ENCODE data around the gene VOPP1.
"Not testable (repeated sequence)": the region's sequence is repeated elsewhere in the genome, so short reads cannot be mapped to it uniquely, and the experiment has no call there.

Gene VOPP1

DNA sequence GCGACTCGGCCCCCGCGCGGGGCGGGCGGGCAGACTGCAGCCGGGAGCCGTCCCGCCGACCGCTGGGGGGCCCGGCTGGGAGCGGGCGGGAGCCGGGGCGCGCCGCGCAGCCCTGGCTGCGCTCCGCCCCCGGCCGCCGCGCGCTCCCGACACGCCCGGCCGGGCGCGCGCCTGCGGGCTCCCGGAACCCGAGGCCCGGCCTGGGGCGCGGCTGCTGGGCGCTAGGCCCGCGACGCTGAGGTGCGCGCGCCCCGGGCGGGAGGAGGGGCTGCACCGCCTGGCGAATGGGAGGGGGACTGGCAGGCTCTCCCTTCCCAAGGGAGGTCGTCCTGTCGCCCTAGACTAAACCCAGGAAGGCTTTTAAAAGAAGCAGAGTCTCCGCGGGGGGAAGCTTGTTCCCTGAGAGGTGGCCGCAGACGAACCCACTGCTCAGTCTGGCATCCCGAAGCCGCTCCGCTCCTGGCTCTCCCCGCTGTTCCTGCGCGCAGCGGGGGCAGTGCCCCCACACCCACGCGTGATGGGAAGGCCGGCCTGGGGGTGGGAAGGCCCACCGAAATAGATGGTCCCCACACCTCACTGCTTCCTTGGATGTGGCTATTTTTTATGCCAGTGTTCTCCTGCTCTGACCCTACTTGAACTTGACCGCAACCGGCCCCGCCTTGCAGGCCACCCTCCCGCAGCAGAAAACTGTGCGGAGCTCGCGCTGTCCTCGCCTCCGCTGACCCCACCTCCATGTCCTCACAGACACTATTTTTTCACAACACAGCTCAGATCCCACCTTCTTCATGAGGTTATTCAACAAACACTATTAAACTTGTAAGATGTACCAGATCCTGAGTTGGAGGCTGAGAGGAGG lies at the start of gene VOPP1:
VOPP1 (minus strand) TSS at position 125 of the 856 bp plus-strand sequence. CDS start 178 bp downstream, outside the sequence.
- peak within 1 kb of the TSS; percentile 92 for H3K27ac Mint-ChIP-seq
- H3K4me3 Mint-ChIP-seq = peak within 1 kb of the TSS; percentile 91
- DNase-seq = peak; percentile 68
- no peaks in the 10 kb centered on the region for H3K27me3 Mint-ChIP-seq
- H3K4me1 Mint-ChIP-seq = peaks cover 70% of the 10 kb centered on the region
- H3K36me3 Mint-ChIP-seq = peaks cover 7% of the 10 kb centered on the region
- H3K9me3 Mint-ChIP-seq = no peaks in the 10 kb centered on the region
- CTCF ChIA-PET = interaction anchor here (0.8 to 3.0 kb wide), 3 partner anchors 8 to 38 kb away, joined by 3 to 9 read pairs (median 4); no protein-coding TSS in a partner anchor

DNA sequence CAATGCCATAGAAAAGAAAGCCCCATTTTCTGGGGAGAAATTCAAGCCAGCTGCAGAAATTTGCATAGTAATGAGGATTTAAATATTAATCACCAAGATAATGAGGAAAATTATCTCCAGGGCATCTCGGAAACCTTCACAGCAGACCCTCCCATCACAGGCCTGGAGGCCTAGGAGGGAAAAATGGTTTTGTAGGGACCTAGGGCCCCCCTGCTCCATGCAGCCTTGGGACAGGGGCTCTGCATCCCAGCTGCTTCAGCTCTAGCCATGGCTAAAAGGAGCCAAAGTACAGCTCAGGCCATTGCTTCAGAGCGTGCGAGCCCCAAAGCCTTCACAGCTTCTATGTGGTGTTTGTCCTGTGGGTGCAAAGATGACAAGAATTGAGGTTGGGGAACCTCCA lies 46.6 kb upstream of the VOPP1 start:
- Mint-ChIP-seq H3K4me3 (no peak overlapping the region), H3K36me3 (no peaks in the 10 kb centered on the region), H3K4me1 (no peaks in the 10 kb centered on the region), H3K27ac (no peak overlapping the region), H3K9me3 (peaks cover 7% of the 10 kb centered on the region), H3K27me3 (peaks cover 8% of the 10 kb centered on the region)
- DNase-seq = no peak
- CTCF ChIA-PET = no interaction called here

DNA sequence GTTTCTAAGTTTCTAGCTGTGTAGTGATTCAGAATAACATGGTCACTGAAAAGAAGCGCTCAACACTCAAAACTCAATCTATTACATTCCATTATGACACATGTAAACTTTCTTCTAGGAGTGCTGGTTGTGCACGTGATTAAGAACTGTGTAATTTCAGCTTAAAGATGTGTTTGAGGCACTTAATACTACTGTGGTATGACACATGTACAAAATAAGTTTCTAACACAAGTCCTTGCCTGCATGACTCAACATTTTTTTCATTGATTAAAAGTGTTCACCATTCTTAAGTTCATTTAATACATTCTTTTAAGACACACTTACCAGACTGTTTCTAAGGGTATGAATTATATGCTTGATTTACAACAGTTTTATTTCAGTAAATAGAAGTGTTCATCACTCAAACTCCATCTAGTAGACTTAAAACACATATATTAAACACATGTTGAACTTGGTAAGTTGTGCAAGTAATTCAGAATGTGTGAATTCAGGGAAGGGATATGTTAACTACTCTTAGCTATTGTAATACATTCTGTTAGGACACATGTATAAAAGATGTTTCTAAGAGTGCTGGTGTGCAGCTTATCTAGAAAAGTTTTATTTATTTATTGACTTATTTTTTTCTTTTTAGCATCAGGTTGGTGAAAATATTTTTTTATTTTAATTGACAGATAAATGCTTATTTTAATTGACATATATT lies 42.2 kb upstream of the VOPP1 start:
- CTCF ChIA-PET, H3K27me3 Mint-ChIP-seq, DNase-seq, H3K4me3 Mint-ChIP-seq, H3K36me3 Mint-ChIP-seq, H3K4me1 Mint-ChIP-seq, H3K9me3 Mint-ChIP-seq, H3K27ac Mint-ChIP-seq: not testable (repeated sequence)

GRCh38 chr7:55609726-55610125 lies 37.4 kb upstream of the VOPP1 start:
- H3K4me3 Mint-ChIP-seq, CTCF ChIA-PET, H3K27ac Mint-ChIP-seq, DNase-seq, H3K36me3 Mint-ChIP-seq, H3K4me1 Mint-ChIP-seq, H3K9me3 Mint-ChIP-seq, H3K27me3 Mint-ChIP-seq: not testable (repeated sequence)

GRCh38 chr7:55605661-55606060 lies 33.4 kb upstream of the VOPP1 start:
- DNase-seq, CTCF ChIA-PET, H3K4me1 Mint-ChIP-seq, H3K4me3 Mint-ChIP-seq, H3K36me3 Mint-ChIP-seq, H3K27me3 Mint-ChIP-seq, H3K9me3 Mint-ChIP-seq, H3K27ac Mint-ChIP-seq: not testable (repeated sequence)

DNA sequence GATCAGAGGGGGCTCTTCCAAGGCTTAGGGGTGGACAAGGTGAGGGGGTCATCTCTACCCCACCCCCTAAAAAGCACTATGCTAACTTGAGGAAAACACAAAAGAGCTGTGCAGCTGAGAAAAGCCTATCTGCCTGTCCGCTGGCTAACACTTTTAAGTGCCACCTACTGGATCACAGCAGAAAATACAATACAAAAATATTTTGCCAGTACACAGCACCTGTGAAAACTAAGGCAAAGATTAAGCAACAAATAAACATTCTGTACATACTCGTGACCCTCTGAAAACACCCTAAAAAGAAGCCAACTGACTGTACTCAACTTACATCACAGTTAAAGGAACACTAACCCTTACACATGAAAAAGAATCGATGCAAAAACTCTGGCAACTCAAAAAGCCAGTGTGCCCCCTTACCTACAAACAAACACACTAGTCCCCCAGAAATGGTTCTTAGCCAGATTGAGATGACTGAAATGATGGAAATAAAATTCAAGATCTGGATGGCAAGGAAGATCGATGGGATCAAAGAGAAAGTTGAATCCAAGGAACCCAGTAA lies 25.7 kb upstream of the VOPP1 start:
- CTCF ChIA-PET = interaction anchor here (0.6 to 2.1 kb wide), 8 partner anchors 10 to 180 kb away, joined by 3 to 15 read pairs (median 4); no protein-coding TSS in a partner anchor
- not testable (repeated sequence) for DNase-seq, H3K27ac Mint-ChIP-seq, H3K4me1 Mint-ChIP-seq, H3K27me3 Mint-ChIP-seq, H3K4me3 Mint-ChIP-seq, H3K9me3 Mint-ChIP-seq, H3K36me3 Mint-ChIP-seq

- not testable (repeated sequence) for H3K9me3 Mint-ChIP-seq, H3K4me3 Mint-ChIP-seq, H3K4me1 Mint-ChIP-seq, DNase-seq, H3K36me3 Mint-ChIP-seq, H3K27ac Mint-ChIP-seq
- H3K27me3 Mint-ChIP-seq = peaks cover 11% of the 10 kb centered on the region
- CTCF ChIA-PET = interaction anchor here (0.8 to 2.1 kb wide), 9 partner anchors 9 to 174 kb away, joined by 3 to 15 read pairs (median 5); no protein-coding TSS in a partner anchor
These were observed 25.0 kb upstream of the VOPP1 start for GRCh38 chr7:55597214-55597739.

GRCh38 chr7:55595511-55595910 lies 23.2 kb upstream of the VOPP1 start:
- no peak for DNase-seq
- CTCF ChIA-PET = interaction anchor here (1.2 to 1.8 kb wide), 4 partner anchors 11 to 171 kb away, joined by 3 to 8 read pairs (median 4); no protein-coding TSS in a partner anchor
- Mint-ChIP-seq H3K36me3 (no peaks in the 10 kb centered on the region), H3K4me3 (no peak overlapping the region), H3K4me1 (peaks cover 6% of the 10 kb centered on the region), H3K27me3 (peaks cover 21% of the 10 kb centered on the region), H3K27ac (no peak overlapping the region), H3K9me3 (no peaks in the 10 kb centered on the region)

DNA sequence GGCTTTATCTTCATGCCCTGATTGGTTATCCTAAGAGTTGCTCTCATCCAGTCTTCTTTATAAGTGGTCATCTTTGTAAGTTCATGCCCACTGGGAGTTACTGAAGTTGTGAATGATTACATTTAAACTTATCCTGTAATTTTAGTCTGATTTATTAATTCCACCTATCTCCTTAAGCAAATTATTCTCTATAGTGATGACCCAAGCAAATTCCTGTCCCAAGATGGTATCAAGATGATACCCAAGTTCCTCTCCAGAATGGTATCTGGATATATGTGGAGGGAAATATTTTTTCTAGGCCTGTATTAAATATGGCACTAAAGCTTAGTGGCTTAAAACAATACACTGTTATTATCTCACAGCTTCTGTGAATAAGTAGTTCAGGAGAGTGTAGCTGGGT lies 22.6 kb upstream of the VOPP1 start:
- no peak overlapping the region for H3K4me3 Mint-ChIP-seq
- peaks cover 6% of the 10 kb centered on the region for H3K4me1 Mint-ChIP-seq
- CTCF ChIA-PET = interaction anchor here (1.4 to 2.1 kb wide), 3 partner anchors 11 to 162 kb away, joined by 3 to 8 read pairs (median 6); no protein-coding TSS in a partner anchor
- H3K27ac Mint-ChIP-seq = no peak overlapping the region
- no peaks in the 10 kb centered on the region for H3K9me3 Mint-ChIP-seq
- peaks cover 25% of the 10 kb centered on the region for H3K27me3 Mint-ChIP-seq
- H3K36me3 Mint-ChIP-seq = no peaks in the 10 kb centered on the region
- no peak for DNase-seq

GRCh38 chr7:55594414-55594813 lies 22.1 kb upstream of the VOPP1 start:
- Mint-ChIP-seq H3K27ac (no peak overlapping the region), H3K36me3 (no peaks in the 10 kb centered on the region), H3K4me1 (peaks cover 6% of the 10 kb centered on the region), H3K9me3 (no peaks in the 10 kb centered on the region), H3K27me3 (peaks cover 29% of the 10 kb centered on the region), H3K4me3 (no peak overlapping the region)
- DNase-seq = no peak
- CTCF ChIA-PET = interaction anchor here (1.4 to 2.1 kb wide), 3 partner anchors 10 to 162 kb away, joined by 3 to 8 read pairs (median 6); no protein-coding TSS in a partner anchor

GRCh38 chr7:55593515-55594318 lies 21.4 kb upstream of the VOPP1 start:
- no peaks in the 10 kb centered on the region for H3K36me3 Mint-ChIP-seq
- H3K4me3 Mint-ChIP-seq = no peak overlapping the region
- H3K27ac Mint-ChIP-seq = no peak overlapping the region
- H3K27me3 Mint-ChIP-seq = peaks cover 36% of the 10 kb centered on the region
- DNase-seq = peak; percentile 77
- peaks cover 6% of the 10 kb centered on the region for H3K4me1 Mint-ChIP-seq
- CTCF ChIA-PET = interaction anchor here (0.6 to 2.1 kb wide), 14 partner anchors 10 to 481 kb away, joined by 3 to 9 read pairs (median 3); partner anchors contain the start of gene NIPSNAP2
- no peaks in the 10 kb centered on the region for H3K9me3 Mint-ChIP-seq

DNA sequence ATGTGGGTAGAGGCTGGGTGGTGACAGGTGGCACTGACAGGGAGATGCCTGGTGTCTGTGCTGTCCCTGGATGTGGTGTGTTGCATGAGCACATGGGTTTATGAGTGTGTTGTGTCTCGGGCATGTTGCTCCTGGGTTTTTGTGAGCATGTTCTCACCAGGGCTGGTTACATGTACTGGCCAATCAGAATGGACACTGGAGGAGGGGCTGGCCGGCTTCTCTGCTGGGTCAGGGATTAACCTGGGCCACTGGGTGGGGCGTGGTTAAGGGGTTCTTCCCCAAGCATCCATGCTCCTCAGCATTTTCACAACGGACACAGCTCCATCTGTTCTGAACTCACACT lies 20.8 kb upstream of the VOPP1 start:
- CTCF ChIA-PET = interaction anchor here (0.8 to 2.1 kb wide), 13 partner anchors 9 to 481 kb away, joined by 3 to 9 read pairs (median 3); partner anchors contain the start of gene NIPSNAP2
- no peak for DNase-seq
- H3K36me3 Mint-ChIP-seq = no peaks in the 10 kb centered on the region
- H3K4me3 Mint-ChIP-seq = no peak overlapping the region
- peaks cover 6% of the 10 kb centered on the region for H3K4me1 Mint-ChIP-seq
- no peaks in the 10 kb centered on the region for H3K9me3 Mint-ChIP-seq
- peaks cover 42% of the 10 kb centered on the region for H3K27me3 Mint-ChIP-seq
- H3K27ac Mint-ChIP-seq = no peak overlapping the region

DNA sequence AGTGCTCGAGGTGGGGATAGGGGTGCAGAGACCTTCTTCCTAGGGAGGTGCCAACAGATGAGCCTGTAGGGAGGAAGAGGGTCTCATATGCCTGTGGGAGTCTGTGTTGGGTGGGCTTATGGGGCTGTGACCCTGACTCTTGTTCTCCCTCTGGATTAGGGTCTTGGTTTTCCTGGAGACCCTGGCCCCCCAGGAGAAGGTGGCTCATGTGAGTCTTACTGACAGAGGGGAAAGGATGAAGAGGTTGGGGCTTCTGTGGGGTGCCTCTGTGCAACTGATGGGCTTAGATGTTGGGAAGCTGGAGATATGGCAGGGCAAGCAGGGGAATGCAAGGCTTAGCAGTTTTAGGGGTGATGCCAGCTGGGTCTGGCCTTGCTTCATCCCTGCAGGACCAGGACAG lies 20.2 kb upstream of the VOPP1 start:
- Mint-ChIP-seq H3K4me3 (no peak overlapping the region), H3K9me3 (no peaks in the 10 kb centered on the region), H3K4me1 (peaks cover 4% of the 10 kb centered on the region), H3K27me3 (peaks cover 48% of the 10 kb centered on the region), H3K36me3 (no peaks in the 10 kb centered on the region), H3K27ac (no peak overlapping the region)
- no peak for DNase-seq
- CTCF ChIA-PET = interaction anchor here (0.9 to 2.1 kb wide), 3 partner anchors 19 to 160 kb away, joined by 3 to 9 read pairs (median 8); no protein-coding TSS in a partner anchor

All from activated naive CD4-positive, alpha-beta T cell treated with anti-CD3 and anti-CD28 coated beads, Interleukin-2, amount 10 ng/mL, durations not matched to agents 7 days and 5 days (primary cell).